Measurements from ENCODE around the gene MMP12.

DNA sequence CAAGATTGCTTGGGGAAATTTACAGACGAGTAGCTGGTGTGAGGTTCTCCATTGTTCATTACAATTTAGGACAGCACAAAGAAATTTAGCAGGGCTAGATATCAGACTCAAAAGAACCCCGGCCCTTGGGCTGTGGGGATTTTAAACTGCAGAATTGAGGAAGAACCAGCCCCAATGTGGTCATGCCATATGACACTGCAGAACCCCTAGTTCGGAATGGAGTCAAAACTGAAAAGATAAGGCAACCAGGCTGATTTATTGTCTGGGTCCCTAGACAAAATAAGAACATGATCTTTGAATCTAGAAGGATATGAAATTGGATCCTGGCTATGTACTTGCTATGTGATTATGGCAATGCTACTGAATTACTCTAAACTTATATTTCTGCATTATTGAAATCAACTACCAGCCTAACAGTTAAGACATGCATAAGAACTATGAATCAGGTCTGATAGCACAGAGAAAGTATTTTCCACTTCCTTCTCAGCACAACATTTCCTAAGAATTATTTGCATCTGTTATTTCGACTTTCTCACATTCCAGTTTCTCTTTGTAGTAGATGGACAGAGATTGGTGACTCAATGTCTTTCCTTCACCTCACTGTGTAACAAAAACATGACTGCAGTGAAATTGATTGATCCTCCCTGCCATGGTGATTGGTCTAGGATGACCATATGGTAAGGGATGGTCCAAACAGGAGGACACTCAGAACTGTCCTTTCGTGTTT, 44.6 kb downstream of the MMP12 start:
- TF ChIP-seq POLR2A (IDR thresholded peaks at IDR 0.05) = no peak
- TF ChIP-seq, protein P1, sequence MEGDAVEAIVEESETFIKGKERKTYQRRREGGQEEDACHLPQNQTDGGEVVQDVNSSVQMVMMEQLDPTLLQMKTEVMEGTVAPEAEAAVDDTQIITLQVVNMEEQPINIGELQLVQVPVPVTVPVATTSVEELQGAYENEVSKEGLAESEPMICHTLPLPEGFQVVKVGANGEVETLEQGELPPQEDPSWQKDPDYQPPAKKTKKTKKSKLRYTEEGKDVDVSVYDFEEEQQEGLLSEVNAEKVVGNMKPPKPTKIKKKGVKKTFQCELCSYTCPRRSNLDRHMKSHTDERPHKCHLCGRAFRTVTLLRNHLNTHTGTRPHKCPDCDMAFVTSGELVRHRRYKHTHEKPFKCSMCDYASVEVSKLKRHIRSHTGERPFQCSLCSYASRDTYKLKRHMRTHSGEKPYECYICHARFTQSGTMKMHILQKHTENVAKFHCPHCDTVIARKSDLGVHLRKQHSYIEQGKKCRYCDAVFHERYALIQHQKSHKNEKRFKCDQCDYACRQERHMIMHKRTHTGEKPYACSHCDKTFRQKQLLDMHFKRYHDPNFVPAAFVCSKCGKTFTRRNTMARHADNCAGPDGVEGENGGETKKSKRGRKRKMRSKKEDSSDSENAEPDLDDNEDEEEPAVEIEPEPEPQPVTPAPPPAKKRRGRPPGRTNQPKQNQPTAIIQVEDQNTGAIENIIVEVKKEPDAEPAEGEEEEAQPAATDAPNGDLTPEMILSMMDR (IDR thresholded peaks at IDR 0.05) = no peak

Measured in testis (tissue), 2 donors.